Kidney epithelial cell (primary cell): Measurements from ENCODE around the gene FOSL2. TPM values are rescaled to one million over a fixed set of nuclear protein-coding genes. Genes with fewer than 3 reads are reported as not detected.

Source experiments
- DNase-seq: peaks from one replicate; pipeline ENCODE4 v3.0.0-alpha.2; 2010; ENCODE audit warnings: low read depth
- H3K27me3 ChIP-seq: 2 replicates; pipeline ENCODE4 v1.6.0; 2011; ENCODE audit warnings: low read length; ENCODE audit not compliant: control insufficient read depth, insufficient read depth
- H3K36me3 ChIP-seq: 2 replicates; pipeline ENCODE4 v1.5.1; 2011; ENCODE audit warnings: low read length; ENCODE audit not compliant: control insufficient read depth, insufficient read depth
- H3K4me3 ChIP-seq: 2 replicates; pipeline ENCODE4 v1.5.1; 2011; ENCODE audit warnings: low read depth, mild to moderate bottlenecking, control low read depth, low read length
- total RNA-seq: library from RNA; depleted of rRNA; stranded (reverse); fragments of >200 nt; gene quantifications from 2 replicates; pipeline ENCODE4 v1.2.3, GENCODE V29; 2015
- TF ChIP-seq, protein P1 (sequence below): IDR thresholded peaks from 2 replicates; pipeline ENCODE4 v1.5.1; 2011; ENCODE audit warnings: mild to moderate bottlenecking, moderate library complexity, low read length, control low read depth, inconsistent platforms; ENCODE audit not compliant: insufficient read depth, poor library complexity, severe bottlenecking

FOSL2 gene
- total RNA-seq, 1 donor from 2014 or later: 85.5 TPM

DNA sequence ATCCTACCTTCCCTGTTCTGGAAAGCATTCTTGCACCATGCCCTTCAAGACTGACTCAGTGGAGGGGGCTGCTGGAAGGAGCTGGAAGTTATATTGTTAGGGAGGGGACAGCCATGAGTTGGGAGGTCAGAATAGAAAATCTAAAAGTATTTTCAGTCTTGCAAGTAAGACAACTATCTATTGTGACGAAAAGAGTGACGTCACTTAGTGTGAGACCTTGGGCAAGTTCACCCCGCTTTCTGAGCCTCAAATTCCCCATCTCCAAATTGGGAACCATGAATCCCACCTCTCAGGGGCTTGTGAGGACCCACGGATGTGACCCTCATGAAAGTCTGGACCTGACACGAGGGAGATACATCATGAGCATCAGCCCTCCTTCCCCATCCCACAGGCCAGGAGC lies 46.5 kb downstream of the FOSL2 start:
- DNase-seq: no peak
- TF ChIP-seq, protein P1, sequence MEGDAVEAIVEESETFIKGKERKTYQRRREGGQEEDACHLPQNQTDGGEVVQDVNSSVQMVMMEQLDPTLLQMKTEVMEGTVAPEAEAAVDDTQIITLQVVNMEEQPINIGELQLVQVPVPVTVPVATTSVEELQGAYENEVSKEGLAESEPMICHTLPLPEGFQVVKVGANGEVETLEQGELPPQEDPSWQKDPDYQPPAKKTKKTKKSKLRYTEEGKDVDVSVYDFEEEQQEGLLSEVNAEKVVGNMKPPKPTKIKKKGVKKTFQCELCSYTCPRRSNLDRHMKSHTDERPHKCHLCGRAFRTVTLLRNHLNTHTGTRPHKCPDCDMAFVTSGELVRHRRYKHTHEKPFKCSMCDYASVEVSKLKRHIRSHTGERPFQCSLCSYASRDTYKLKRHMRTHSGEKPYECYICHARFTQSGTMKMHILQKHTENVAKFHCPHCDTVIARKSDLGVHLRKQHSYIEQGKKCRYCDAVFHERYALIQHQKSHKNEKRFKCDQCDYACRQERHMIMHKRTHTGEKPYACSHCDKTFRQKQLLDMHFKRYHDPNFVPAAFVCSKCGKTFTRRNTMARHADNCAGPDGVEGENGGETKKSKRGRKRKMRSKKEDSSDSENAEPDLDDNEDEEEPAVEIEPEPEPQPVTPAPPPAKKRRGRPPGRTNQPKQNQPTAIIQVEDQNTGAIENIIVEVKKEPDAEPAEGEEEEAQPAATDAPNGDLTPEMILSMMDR: no peak
- H3K36me3 ChIP-seq: no peaks in the 10 kb centered on the region
- no peaks in the 10 kb centered on the region for H3K27me3 ChIP-seq
- H3K4me3 ChIP-seq: no peak overlapping the region

DNA sequence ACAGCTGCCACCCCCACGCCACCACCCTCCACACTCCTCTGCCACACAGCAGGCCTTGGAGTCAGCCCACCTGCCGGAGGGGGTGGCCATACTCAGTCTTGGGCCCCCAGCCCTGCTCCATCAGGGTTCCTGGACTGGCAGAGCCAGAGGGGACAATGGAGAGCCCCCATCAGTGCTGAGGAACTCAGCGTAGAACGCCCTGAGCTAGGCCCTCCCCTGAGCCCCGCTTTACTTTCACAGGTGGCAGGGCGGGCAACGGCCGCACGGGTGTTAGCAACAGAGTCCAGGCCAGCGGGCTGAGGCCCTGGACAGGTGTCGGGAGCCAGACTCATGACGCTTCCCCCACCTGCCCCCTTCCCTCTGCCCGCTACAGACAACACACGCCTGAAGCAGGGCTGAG lies 47.1 kb downstream of the FOSL2 start:
- H3K4me3 ChIP-seq: no peak overlapping the region
- no peaks in the 10 kb centered on the region for H3K36me3 ChIP-seq
- TF ChIP-seq, protein P1: no peak
- DNase-seq: no peak
- H3K27me3 ChIP-seq: no peaks in the 10 kb centered on the region

DNA sequence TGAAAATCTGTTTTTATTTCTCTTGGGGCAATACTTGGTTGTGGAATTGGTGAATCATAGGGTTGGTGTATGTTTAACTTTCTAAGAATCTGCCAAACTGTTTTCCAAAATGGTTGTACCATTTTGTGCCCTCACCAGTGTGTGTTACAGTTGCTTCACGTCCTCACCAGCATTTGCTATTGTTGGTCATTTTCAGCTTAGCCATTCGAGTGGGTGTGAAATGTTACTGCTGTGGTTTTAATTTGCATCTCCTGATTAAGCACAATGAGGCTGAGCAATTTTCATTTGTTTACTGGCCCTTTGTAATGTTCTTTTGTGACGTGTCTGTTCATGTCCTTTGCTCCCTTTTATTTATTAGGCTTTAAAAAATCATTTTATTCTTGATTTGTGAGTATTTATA lies 49.7 kb downstream of the FOSL2 start:
- no peak for DNase-seq
- Histone ChIP-seq H3K27me3 (no peaks in the 10 kb centered on the region), H3K36me3 (no peaks in the 10 kb centered on the region), H3K4me3 (no peak overlapping the region)
- TF ChIP-seq, protein P1: no peak

DNA sequence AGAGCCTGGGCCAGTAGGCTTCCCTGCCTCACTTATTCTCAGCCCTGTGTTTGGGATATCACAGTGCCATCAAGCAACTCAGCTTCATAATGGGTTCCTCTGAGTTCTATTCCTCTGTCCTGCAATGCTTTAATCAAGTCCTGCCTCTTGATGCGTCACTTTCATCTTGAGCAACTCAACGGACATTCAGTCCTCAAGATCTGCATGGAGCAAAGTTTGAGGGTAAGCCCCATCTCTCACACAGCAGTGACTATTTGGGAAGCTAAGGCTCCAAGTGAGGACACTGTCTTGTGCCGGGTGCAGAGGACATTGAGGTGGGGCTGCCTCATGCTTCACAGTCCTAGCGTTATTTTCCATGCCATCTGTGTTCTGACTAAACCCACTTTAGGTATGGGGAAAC lies 52.3 kb downstream of the FOSL2 start:
- TF ChIP-seq, protein P1: no peak
- H3K4me3 ChIP-seq: no peak overlapping the region
- H3K36me3 ChIP-seq: no peaks in the 10 kb centered on the region
- no peak for DNase-seq
- H3K27me3 ChIP-seq: no peaks in the 10 kb centered on the region

DNA sequence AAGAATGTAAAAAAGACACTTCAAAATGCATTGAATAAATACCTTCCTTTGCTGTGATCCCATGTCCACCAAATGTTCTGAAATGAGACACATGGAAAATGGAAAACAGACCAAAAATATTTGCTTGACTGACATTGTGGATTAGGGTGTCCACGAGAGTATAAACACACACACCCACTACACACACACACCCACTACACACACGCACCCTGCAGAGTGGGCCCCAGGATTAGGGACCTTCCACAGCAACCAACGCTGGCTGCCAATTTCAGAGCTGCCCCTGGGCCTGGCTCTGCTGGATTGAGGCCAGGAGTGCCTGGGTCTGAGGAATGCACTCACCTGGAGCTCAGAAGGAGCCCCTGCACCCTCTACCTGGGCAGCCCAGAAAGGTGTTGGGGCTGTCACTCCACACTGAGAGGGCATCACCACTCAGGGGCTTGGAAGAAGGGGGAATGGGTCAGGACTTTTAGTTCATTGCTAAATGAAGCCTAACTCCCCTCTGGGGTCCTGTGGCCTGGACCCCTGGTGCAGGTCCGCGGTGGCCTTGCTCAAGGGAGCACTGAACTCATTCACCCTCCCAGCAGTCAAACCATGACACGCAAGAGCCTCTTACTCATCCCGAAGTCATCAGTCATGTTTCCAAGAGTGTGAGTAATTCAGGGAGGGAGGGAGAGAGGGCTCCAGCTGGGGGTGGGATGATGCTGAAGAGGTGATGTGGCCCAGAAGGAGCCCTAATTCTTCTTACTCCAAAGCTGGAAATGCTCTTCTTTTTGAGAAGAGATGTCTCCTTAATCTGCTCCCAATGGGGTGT lies 53.0 kb downstream of the FOSL2 start:
- Histone ChIP-seq H3K27me3 (no peaks in the 10 kb centered on the region), H3K36me3 (no peaks in the 10 kb centered on the region), H3K4me3 (no peak overlapping the region)
- TF ChIP-seq, protein P1: no peak
- peak; percentile 90 for DNase-seq

DNA sequence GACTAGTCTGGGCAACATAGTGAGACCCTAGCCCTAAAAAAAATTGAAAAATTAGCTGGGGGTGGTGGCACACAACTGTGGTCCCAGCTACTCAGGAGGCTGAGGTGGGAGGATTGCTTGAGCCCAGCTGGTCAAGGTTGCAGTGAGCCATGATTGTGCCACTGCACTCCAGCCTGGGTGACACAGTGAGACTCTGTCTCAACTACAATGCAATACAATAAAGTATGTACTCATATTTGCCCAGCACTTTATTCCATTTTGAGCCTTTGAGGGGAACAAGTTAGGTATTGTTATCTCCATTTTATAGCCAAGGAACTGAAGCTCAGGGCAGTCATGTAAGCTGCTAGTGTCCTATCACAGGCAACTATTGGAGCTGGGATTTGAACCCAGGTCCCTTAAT lies 53.9 kb downstream of the FOSL2 start:
- TF ChIP-seq, protein P1: no peak
- H3K27me3 ChIP-seq: no peaks in the 10 kb centered on the region
- H3K4me3 ChIP-seq: no peak overlapping the region
- no peak for DNase-seq
- no peaks in the 10 kb centered on the region for H3K36me3 ChIP-seq
